WERI-Rb-1 (cell line): ENCODE data around the gene DDX53.

Source experiments
- DNase-seq: peaks from one replicate; pipeline ENCODE4 v3.0.0-alpha.2; 2020
- H3K27ac ChIP-seq: fragments of 250-450 bp; sonication (Bioruptor Pico); 2 replicates; pipeline ENCODE4 v1.5.1; 2020; ENCODE audit warnings: mild to moderate bottlenecking, moderate library complexity
- H3K27me3 ChIP-seq: fragments of 250-450 bp; sonication (Bioruptor Pico); 2 replicates; pipeline ENCODE4 v1.5.1; 2021; ENCODE audit warnings: mild to moderate bottlenecking, low read depth, moderate library complexity; ENCODE audit not compliant: insufficient read depth, severe bottlenecking
- H3K36me3 ChIP-seq: fragments of 250-450 bp; sonication (Bioruptor Pico); 2 replicates; pipeline ENCODE4 v1.5.1; 2020; ENCODE audit warnings: mild to moderate bottlenecking, moderate library complexity
- H3K4me3 ChIP-seq: 2 replicates; pipeline ENCODE4 v1.5.1; 2011; ENCODE audit warnings: low read depth, mild to moderate bottlenecking, control low read depth, low read length
- H3K9me3 ChIP-seq: fragments of 250-450 bp; sonication (Bioruptor Pico); 2 replicates; pipeline ENCODE4 v1.5.1; 2021; ENCODE audit warnings: mild to moderate bottlenecking, moderate library complexity; ENCODE audit not compliant: severe bottlenecking
- TF ChIP-seq, protein P1 (sequence below): IDR thresholded peaks from 2 replicates; pipeline ENCODE4 v1.5.1; 2011; ENCODE audit warnings: low read depth, mild to moderate bottlenecking, control low read depth, inconsistent platforms, low read length

The DDX53 gene

GRCh38 chrX:22985958-22986357 is 13.8 kb upstream of the DDX53 start:
- H3K27me3 ChIP-seq = peaks cover 5% of the 10 kb centered on the region
- H3K27ac ChIP-seq = no peak overlapping the region
- H3K9me3 ChIP-seq = no peaks in the 10 kb centered on the region
- no peak for DNase-seq
- H3K36me3 ChIP-seq = no peaks in the 10 kb centered on the region
- H3K4me3 ChIP-seq = no peak overlapping the region
- TF ChIP-seq, protein P1, sequence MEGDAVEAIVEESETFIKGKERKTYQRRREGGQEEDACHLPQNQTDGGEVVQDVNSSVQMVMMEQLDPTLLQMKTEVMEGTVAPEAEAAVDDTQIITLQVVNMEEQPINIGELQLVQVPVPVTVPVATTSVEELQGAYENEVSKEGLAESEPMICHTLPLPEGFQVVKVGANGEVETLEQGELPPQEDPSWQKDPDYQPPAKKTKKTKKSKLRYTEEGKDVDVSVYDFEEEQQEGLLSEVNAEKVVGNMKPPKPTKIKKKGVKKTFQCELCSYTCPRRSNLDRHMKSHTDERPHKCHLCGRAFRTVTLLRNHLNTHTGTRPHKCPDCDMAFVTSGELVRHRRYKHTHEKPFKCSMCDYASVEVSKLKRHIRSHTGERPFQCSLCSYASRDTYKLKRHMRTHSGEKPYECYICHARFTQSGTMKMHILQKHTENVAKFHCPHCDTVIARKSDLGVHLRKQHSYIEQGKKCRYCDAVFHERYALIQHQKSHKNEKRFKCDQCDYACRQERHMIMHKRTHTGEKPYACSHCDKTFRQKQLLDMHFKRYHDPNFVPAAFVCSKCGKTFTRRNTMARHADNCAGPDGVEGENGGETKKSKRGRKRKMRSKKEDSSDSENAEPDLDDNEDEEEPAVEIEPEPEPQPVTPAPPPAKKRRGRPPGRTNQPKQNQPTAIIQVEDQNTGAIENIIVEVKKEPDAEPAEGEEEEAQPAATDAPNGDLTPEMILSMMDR = no peak

DNA sequence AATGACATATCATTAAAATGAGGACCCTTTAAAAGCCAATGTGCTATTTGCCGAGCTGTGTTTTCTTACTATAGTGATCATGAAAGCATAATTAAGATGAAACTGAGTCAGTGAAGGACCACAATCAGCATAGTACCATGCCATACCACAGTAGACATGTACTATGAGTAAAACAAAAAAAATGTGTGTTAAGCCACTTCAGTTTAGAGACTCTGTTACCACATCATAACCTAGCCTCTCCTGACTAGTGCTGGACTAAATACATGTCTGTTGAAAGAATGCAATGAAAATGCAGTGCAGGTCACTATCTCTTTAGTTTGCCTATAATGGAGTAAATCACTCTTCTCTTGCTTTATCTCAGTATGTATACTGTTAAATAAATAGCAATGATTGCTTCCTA is 12.3 kb upstream of the DDX53 start:
- H3K9me3 ChIP-seq = no peaks in the 10 kb centered on the region
- TF ChIP-seq, protein P1 = no peak
- no peaks in the 10 kb centered on the region for H3K36me3 ChIP-seq
- peaks cover 13% of the 10 kb centered on the region for H3K27me3 ChIP-seq
- no peak for DNase-seq
- H3K27ac ChIP-seq = no peak overlapping the region
- H3K4me3 ChIP-seq = no peak overlapping the region

- Histone ChIP-seq H3K27me3 (peaks cover 18% of the 10 kb centered on the region), H3K27ac (no peak overlapping the region), H3K4me3 (no peak overlapping the region), H3K9me3 (no peaks in the 10 kb centered on the region), H3K36me3 (no peaks in the 10 kb centered on the region)
- DNase-seq = no peak
- TF ChIP-seq, protein P1 = no peak
These were observed 3.4 kb downstream of the DDX53 start for GRCh38 chrX:23003116-23003515.

- H3K4me3 ChIP-seq = no peak overlapping the region
- H3K27ac ChIP-seq = no peak overlapping the region
These were observed 8.8 kb downstream of the DDX53 start for GRCh38 chrX:23008431-23009099.

GRCh38 chrX:23012162-23012561 is 12.4 kb downstream of the DDX53 start:
- TF ChIP-seq, protein P1 = no peak
- no peak for DNase-seq
- H3K4me3 ChIP-seq = no peak overlapping the region
- H3K27ac ChIP-seq = no peak overlapping the region
- peaks cover 14% of the 10 kb centered on the region for H3K27me3 ChIP-seq
- H3K36me3 ChIP-seq = no peaks in the 10 kb centered on the region
- no peaks in the 10 kb centered on the region for H3K9me3 ChIP-seq

More at GRCh38 chrX:23008431-23009099, 8.8 kb downstream of the DDX53 start:
- DNase-seq = no peak
- TF ChIP-seq, protein P1 = peak; percentile 41
- no peaks in the 10 kb centered on the region for H3K36me3 ChIP-seq
- peaks cover 20% of the 10 kb centered on the region for H3K27me3 ChIP-seq
- H3K9me3 ChIP-seq = no peaks in the 10 kb centered on the region

GRCh38 chrX:23012636-23013035 is 12.9 kb downstream of the DDX53 start:
- Histone ChIP-seq H3K36me3 (no peaks in the 10 kb centered on the region), H3K4me3 (no peak overlapping the region), H3K27ac (no peak overlapping the region), H3K9me3 (no peaks in the 10 kb centered on the region), H3K27me3 (peaks cover 12% of the 10 kb centered on the region)
- TF ChIP-seq, protein P1 = no peak
- no peak for DNase-seq
